ENCODE results near the gene TBX1.
"Not testable (repeated sequence)": the region's sequence is repeated elsewhere in the genome, so short reads cannot be mapped to it uniquely, and the experiment has no call there.

The TBX1 gene

GRCh38 chr22:19776433-19777031, 16.0 kb downstream of the TBX1 start:
- Histone ChIP-seq H3K27me3 (ENCODE audit: insufficient read depth, poor library complexity, severe bottlenecking) (peaks cover 2% of the 10 kb centered on the region), H3K27ac (replicated peaks) (no peak overlapping the region), H3K4me3 (replicated peaks; ENCODE audit: insufficient read depth, low read length) (no peak overlapping the region)
- TF ChIP-seq, protein P1, sequence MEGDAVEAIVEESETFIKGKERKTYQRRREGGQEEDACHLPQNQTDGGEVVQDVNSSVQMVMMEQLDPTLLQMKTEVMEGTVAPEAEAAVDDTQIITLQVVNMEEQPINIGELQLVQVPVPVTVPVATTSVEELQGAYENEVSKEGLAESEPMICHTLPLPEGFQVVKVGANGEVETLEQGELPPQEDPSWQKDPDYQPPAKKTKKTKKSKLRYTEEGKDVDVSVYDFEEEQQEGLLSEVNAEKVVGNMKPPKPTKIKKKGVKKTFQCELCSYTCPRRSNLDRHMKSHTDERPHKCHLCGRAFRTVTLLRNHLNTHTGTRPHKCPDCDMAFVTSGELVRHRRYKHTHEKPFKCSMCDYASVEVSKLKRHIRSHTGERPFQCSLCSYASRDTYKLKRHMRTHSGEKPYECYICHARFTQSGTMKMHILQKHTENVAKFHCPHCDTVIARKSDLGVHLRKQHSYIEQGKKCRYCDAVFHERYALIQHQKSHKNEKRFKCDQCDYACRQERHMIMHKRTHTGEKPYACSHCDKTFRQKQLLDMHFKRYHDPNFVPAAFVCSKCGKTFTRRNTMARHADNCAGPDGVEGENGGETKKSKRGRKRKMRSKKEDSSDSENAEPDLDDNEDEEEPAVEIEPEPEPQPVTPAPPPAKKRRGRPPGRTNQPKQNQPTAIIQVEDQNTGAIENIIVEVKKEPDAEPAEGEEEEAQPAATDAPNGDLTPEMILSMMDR (IDR thresholded peaks at IDR 0.05; ENCODE audit: insufficient read depth, low read length): no peak
- TF ChIP-seq GABPA (IDR thresholded peaks at IDR 0.05; ENCODE audit: low read depth): no peak
- TF ChIP-seq SPI1 (IDR thresholded peaks at IDR 0.05; ENCODE audit: borderline replicate concordance, low read depth): no peak
- no peak for TF ChIP-seq REST (IDR thresholded peaks at IDR 0.05; ENCODE audit: insufficient replicate concordance, low read depth)
- TF ChIP-seq POLR2AphosphoS5 (IDR thresholded peaks at IDR 0.05; ENCODE audit: low read depth): no peak
- DNase-seq (ENCODE audit: low read depth in 1 of 2, low spot score in 1 of 2): peak in 1 of 2 experiments; percentile 43

DNA sequence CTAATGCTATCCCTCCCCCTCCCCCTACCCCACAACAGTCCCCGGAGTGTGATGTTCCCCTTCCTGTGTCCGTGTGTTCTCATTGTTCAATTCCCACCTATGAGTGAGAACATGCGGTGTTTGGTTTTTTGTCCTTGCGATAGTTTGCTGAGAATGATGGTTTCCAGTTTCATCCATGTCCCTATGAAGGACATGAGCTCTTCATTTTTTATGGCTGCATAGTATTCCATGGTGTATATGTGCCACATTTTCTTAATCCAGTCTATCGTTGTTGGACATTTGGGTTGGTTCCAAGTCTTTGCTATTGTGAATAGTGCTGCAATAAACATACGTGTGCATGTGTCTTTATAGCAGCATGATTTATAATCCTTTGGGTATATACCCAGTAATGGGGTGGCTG, 16.6 kb downstream of the TBX1 start:
- not testable (repeated sequence) for DNase-seq (ENCODE audit: low read depth in 1 of 2, low spot score in 1 of 2); H3K27ac ChIP-seq (replicated peaks); H3K4me3 ChIP-seq (replicated peaks; ENCODE audit: insufficient read depth, low read length); H3K27me3 ChIP-seq (ENCODE audit: insufficient read depth, poor library complexity, severe bottlenecking)

- Histone ChIP-seq H3K27ac (replicated peaks) (no peak overlapping the region), H3K27me3 (ENCODE audit: insufficient read depth, poor library complexity, severe bottlenecking) (no peaks in the 10 kb centered on the region), H3K4me3 (replicated peaks; ENCODE audit: insufficient read depth, low read length) (no peak overlapping the region)
- no peak for DNase-seq (ENCODE audit: low read depth in 1 of 2, low spot score in 1 of 2)
- no peak for TF ChIP-seq POLR2AphosphoS5 (IDR thresholded peaks at IDR 0.05; ENCODE audit: low read depth)
Observed at GRCh38 chr22:19779011-19779421, 18.4 kb downstream of the TBX1 start.

DNA sequence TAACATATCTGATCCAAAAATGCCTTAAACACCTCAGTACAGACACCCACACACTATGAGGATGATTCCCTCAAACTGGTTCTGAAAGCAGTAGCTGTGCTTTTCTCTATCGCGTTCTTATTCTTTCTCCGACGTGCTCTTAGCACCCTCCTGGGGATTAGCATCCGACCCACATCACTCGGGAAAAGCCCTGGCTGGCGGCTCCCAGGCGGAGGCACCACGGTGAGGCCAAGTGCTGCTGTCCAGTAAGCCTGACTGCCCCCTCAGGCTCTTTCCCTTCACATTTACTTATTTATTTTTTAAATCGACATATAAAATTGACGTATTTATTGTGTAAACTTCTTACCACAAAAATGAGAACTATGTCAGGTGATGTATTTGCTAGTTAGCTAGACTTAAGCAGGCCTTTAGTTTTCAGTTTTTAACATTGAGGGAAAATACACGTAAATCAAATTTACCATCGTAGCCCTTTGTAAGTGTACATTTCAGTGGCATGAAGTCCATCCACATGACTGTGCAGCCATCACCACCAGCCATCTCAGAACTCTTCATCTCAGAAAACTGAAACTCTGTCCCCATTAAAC, 19.2 kb downstream of the TBX1 start:
- TF ChIP-seq, protein P1 (IDR thresholded peaks at IDR 0.05; ENCODE audit: insufficient read depth, low read length): no peak
- TF ChIP-seq REST (IDR thresholded peaks at IDR 0.05; ENCODE audit: insufficient replicate concordance, low read depth) (no peak), POLR2AphosphoS5 (IDR thresholded peaks at IDR 0.05; ENCODE audit: low read depth) (no peak), GABPA (IDR thresholded peaks at IDR 0.05; ENCODE audit: low read depth) (no peak), SPI1 (IDR thresholded peaks at IDR 0.05; ENCODE audit: borderline replicate concordance, low read depth) (no peak)
- DNase-seq (ENCODE audit: low read depth in 1 of 2, low spot score in 1 of 2): no peak
- Histone ChIP-seq H3K27me3 (ENCODE audit: insufficient read depth, poor library complexity, severe bottlenecking) (no peaks in the 10 kb centered on the region), H3K4me3 (replicated peaks; ENCODE audit: insufficient read depth, low read length) (no peak overlapping the region), H3K27ac (replicated peaks) (no peak overlapping the region)

DNA sequence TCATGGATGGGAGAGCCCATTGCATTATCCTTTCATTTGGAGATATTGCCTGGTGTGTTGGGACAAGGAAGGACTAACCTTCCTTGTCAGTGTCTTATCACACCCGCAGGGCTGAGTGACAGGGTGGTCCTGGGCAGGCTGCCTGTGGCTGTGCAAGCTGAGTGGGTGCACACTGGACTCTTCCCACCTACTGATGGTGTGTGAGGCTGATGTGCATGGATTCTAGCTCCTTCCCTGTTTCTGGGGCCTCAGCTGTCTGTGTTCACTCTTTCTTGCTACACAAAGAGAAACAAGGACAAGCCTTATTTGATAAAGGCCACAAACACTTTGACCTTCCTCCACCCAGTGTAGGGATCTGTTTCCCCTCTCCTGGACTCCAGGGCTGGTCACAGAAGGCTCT, 22.0 kb downstream of the TBX1 start:
- no peak overlapping the region for H3K27ac ChIP-seq (replicated peaks)
- TF ChIP-seq POLR2AphosphoS5 (IDR thresholded peaks at IDR 0.05; ENCODE audit: low read depth): no peak
- no peak for TF ChIP-seq SPI1 (IDR thresholded peaks at IDR 0.05; ENCODE audit: borderline replicate concordance, low read depth)
- TF ChIP-seq GABPA (IDR thresholded peaks at IDR 0.05; ENCODE audit: low read depth): no peak
- no peak for TF ChIP-seq REST (IDR thresholded peaks at IDR 0.05; ENCODE audit: insufficient replicate concordance, low read depth)
- TF ChIP-seq, protein P1 (IDR thresholded peaks at IDR 0.05; ENCODE audit: insufficient read depth, low read length): no peak
- no peak for DNase-seq (ENCODE audit: low read depth in 1 of 2, low spot score in 1 of 2)
- H3K27me3 ChIP-seq (ENCODE audit: insufficient read depth, poor library complexity, severe bottlenecking): no peaks in the 10 kb centered on the region
- no peak overlapping the region for H3K4me3 ChIP-seq (replicated peaks; ENCODE audit: insufficient read depth, low read length)

Data from HL-60 (cell line).